ENCODE data around the gene H1-8.
"Not testable (repeated sequence)": the region's sequence is repeated elsewhere in the genome, so short reads cannot be mapped to it uniquely, and the experiment has no call there.

DNA sequence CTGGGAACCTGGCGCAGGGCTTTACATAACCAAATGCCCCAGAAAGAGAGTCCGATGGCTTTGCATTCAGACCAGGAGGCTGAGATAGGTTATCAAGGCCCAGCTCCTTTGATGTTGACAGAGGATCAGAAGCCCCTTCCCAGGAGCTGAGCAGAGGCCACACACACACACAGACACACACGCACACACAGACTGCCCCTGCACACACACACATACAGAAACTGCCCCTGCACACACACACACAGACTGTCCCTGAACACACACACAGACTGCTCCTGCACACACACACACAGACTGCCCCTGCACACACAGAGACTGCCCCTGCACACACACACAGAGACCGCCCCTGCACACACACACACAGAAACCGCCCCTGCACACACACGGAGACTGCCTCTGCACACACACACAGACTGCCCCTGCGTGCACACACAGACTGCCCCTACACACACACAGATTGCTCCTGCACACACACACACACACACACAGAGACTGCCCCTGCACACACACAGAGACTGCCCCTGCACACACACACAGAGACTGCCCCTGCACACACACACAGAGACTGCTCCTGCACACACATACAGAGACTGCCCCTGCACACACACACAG, 27.0 kb upstream of the H1-8 start:
- not testable (repeated sequence) for TF ChIP-seq POLR2A, CTCF (IDR thresholded peaks at IDR 0.05)
